GM12873 (cell line): ENCODE results near the gene CACNA1I.

ENCODE experiments used
- CTCF ChIP-seq: IDR thresholded peaks from 2 replicates; pipeline ENCODE4 v1.5.1; 2012; ENCODE audit warnings: low read depth, mild to moderate bottlenecking, moderate library complexity, low read length, control low read depth; ENCODE audit not compliant: insufficient read depth; ENCODE audit errors: missing control alignments

The CACNA1I gene

GRCh38 chr22:39731881-39732555 is 161.5 kb downstream of the CACNA1I start:
- no peak for TF ChIP-seq CTCF

- TF ChIP-seq CTCF, result no peak
Measured at GRCh38 chr22:39732625-39733024, 162.1 kb downstream of the CACNA1I start.

- no peak for TF ChIP-seq CTCF
Measured at GRCh38 chr22:39733191-39733590, 162.6 kb downstream of the CACNA1I start.

- TF ChIP-seq CTCF, result no peak
Measured at GRCh38 chr22:39734866-39735265, 164.3 kb downstream of the CACNA1I start.

GRCh38 chr22:39735776-39736175 is 165.2 kb downstream of the CACNA1I start:
- TF ChIP-seq CTCF, result no peak

- TF ChIP-seq CTCF, result no peak
Measured at GRCh38 chr22:39738746-39739145, 168.2 kb downstream of the CACNA1I start.
